SK-N-MC (cell line): ENCODE measurements around the gene CARS1.

Experiments used
- EZH2 ChIP-seq: fragments of 200-600 bp; sonication (generic); IDR thresholded peaks from one replicate; pipeline ENCODE4 v1.6.1; 2017; ENCODE audit warnings: antibody characterized with exemption
- POLR2AphosphoS5 ChIP-seq: IDR thresholded peaks from 2 replicates; pipeline ENCODE4 v1.6.1; 2012; ENCODE audit warnings: mild to moderate bottlenecking, low read depth, low read length, borderline replicate concordance

GRCh38 chr11:2958251-2958650, 99.0 kb downstream of the CARS1 start:
- TF ChIP-seq POLR2AphosphoS5 (no peak), EZH2 (no peak)
